Lower lobe of right lung (tissue), 2 donors: ENCODE data around the gene MBOAT1. TPM values are rescaled to one million over a fixed set of nuclear protein-coding genes. Genes with fewer than 3 reads are reported as not detected.

ENCODE experiments used
- ATAC-seq, 2 donors: fragments of 200-7000 bp; cut with Tn5 transposase; one replicate each; pipeline ENCODE4 v1.9.1; 2020 to 2022; ENCODE audit warnings: mild to moderate bottlenecking in 2 of 2, moderate library complexity in 2 of 2
- DNase-seq: peaks from one replicate; pipeline ENCODE4 v3.0.0-alpha.2; 2020
- H3K27ac ChIP-seq: fragments of 200-600 bp; one replicate; pipeline ENCODE4 v1.8.0; 2022
- H3K27me3 ChIP-seq: fragments of 200-600 bp; one replicate; pipeline ENCODE4 v1.8.0; 2022; ENCODE audit warnings: low read depth
- H3K36me3 ChIP-seq: fragments of 200-600 bp; one replicate; pipeline ENCODE4 v1.8.0; 2022; ENCODE audit warnings: mild to moderate bottlenecking
- H3K4me1 ChIP-seq: fragments of 200-600 bp; one replicate; pipeline ENCODE4 v1.8.0; 2022
- H3K4me3 ChIP-seq: fragments of 200-600 bp; one replicate; pipeline ENCODE4 v1.8.0; 2022; ENCODE audit warnings: mild to moderate bottlenecking
- H3K9me3 ChIP-seq: fragments of 200-600 bp; one replicate; pipeline ENCODE4 v1.8.0; 2022
- intact Hi-C: fragments of 100-400 bp; cut with DNase I; formaldehyde crosslinking; loops from one replicate; pipeline ENCODE4 v1.11.0; 2022
- total RNA-seq: library from RNA; stranded (reverse); fragmentation: NEBNext Ultra II Directional; extraction: Animal tissue kit (Norgen Biotek cat#: 25700); gene quantifications from one replicate; pipeline ENCODE4 v1.2.1, GENCODE V29; 2021
- TF ChIP-seq, protein P1 (sequence below): fragments of 200-600 bp; IDR thresholded peaks from one replicate; pipeline ENCODE4 v1.8.0; 2022; ENCODE audit warnings: antibody characterized with exemption, mild to moderate bottlenecking
- donor health status: DM: no; HTN: yes; CAD: no; lungs with severe emphysema.

Gene MBOAT1
- total RNA-seq, 1 donor from 2014 or later, result 13.1 TPM

DNA sequence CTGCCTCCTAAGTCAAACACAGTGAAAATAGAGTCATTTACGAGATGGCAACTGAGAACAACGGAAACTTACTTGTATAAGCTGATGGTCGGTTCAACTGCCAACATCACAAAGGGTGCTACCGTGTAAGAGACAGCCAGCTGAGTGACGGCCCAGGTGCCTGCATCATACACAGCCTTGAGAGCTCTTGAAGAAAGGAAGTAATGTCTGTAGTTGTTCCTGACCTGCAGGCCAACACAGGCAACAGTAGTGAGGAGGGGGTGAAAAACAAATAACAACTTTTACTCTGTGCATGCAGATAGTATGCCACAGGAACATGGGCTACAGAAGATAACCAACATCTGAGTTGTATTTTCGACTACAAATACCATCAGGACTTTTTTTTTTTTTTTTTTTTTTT, 102.7 kb downstream of the MBOAT1 start:
- no peaks in the 10 kb centered on the region for H3K9me3 ChIP-seq
- H3K36me3 ChIP-seq, result peaks cover 63% of the 10 kb centered on the region

DNA sequence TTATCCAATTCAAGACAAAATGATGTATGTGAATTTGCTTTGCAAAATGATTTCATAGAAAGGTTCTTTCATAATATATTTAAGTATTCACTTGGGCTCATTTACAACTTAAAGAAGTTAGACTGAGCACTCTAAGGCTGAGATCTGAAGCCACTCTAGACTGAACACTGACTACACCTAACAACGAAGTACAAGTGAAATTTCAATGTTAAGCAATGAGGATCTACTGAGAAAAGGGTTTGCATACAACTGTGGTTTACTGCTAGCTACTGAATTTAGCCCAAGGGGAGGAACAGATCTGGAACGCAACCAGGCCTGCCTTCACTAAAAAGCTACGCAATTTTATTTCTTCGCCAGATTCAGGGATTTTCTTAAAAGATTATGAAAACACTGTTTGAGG, 106.4 kb downstream of the MBOAT1 start:
- H3K36me3 ChIP-seq, result peaks cover 64% of the 10 kb centered on the region
- H3K27me3 ChIP-seq, result no peaks in the 10 kb centered on the region
- TF ChIP-seq, protein P1, sequence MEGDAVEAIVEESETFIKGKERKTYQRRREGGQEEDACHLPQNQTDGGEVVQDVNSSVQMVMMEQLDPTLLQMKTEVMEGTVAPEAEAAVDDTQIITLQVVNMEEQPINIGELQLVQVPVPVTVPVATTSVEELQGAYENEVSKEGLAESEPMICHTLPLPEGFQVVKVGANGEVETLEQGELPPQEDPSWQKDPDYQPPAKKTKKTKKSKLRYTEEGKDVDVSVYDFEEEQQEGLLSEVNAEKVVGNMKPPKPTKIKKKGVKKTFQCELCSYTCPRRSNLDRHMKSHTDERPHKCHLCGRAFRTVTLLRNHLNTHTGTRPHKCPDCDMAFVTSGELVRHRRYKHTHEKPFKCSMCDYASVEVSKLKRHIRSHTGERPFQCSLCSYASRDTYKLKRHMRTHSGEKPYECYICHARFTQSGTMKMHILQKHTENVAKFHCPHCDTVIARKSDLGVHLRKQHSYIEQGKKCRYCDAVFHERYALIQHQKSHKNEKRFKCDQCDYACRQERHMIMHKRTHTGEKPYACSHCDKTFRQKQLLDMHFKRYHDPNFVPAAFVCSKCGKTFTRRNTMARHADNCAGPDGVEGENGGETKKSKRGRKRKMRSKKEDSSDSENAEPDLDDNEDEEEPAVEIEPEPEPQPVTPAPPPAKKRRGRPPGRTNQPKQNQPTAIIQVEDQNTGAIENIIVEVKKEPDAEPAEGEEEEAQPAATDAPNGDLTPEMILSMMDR, result no peak
- ATAC-seq (no peak), DNase-seq (no peak)
- no peak overlapping the region for H3K4me3 ChIP-seq
- H3K9me3 ChIP-seq, result no peaks in the 10 kb centered on the region
- H3K4me1 ChIP-seq, result no peaks in the 10 kb centered on the region
- intact Hi-C loops, result no loop called here
- no peak overlapping the region for H3K27ac ChIP-seq

More for the DNA sequence above, 102.7 kb downstream of the MBOAT1 start:
- H3K4me3 ChIP-seq, result no peak overlapping the region
- H3K27ac ChIP-seq, result no peak overlapping the region
- intact Hi-C loops, result no loop called here
- ATAC-seq (no peak), DNase-seq (no peak)
- H3K27me3 ChIP-seq, result no peaks in the 10 kb centered on the region
- TF ChIP-seq, protein P1, result no peak
- H3K4me1 ChIP-seq, result no peaks in the 10 kb centered on the region

DNA sequence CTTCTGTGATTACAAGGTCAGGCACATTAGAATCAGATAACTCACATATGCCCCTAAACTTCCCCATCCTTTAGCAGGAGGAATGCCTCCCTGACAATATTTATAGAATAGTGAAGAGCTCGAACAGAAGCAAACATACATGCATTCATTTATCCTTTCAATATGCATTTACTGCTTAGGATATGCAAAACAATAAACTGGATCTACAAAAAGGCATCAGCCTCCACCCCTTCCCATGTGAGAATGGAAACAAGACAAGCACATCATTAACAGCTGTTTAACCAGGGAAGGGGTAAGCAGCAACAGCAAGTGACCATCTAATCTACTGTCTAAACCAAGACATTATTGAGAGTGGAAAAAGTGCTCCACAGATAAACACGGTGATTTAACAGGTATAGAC, 107.6 kb downstream of the MBOAT1 start:
- Histone ChIP-seq H3K4me1 (no peaks in the 10 kb centered on the region), H3K9me3 (no peaks in the 10 kb centered on the region), H3K4me3 (no peak overlapping the region), H3K27ac (no peak overlapping the region), H3K27me3 (no peaks in the 10 kb centered on the region), H3K36me3 (peaks cover 66% of the 10 kb centered on the region)
- intact Hi-C loops, result no loop called here
- ATAC-seq (no peak), DNase-seq (no peak)
- TF ChIP-seq, protein P1, result no peak

DNA sequence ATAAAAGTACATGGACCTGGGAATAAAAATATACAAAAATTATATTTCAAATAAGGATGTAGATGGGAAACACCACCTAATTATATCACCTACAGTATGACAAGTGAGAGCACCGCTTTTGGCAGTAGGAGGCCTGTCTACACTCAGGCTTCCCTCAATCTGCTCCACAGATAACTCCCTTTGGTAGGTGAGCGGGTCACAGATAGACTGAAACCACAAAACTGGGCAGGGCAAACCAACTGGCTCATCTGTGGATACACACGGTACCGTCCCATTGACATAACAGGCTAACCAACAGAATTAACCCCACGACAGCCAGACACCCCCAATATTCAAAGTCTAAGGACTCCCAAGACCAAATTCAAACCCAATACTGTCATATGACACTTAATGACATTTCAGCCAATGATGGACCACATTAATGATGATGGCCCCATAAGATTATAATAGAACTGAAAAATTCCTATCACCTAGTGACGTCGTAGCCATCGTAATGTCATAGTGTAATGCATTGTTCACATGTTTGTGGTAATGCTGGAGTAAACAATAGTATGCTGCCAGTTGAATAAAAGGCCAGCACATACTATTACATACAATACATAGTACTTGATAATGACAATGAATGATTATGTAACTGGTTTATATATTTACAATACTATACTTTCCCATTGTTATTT, 109.7 kb downstream of the MBOAT1 start:
- no peak for ATAC-seq
- Histone ChIP-seq H3K27ac (no peak overlapping the region), H3K36me3 (peaks cover 55% of the 10 kb centered on the region), H3K4me1 (no peaks in the 10 kb centered on the region), H3K9me3 (no peaks in the 10 kb centered on the region), H3K4me3 (no peak overlapping the region), H3K27me3 (no peaks in the 10 kb centered on the region)
- DNase-seq, result no peak
- TF ChIP-seq, protein P1, result no peak
- intact Hi-C loops, result no loop called here

DNA sequence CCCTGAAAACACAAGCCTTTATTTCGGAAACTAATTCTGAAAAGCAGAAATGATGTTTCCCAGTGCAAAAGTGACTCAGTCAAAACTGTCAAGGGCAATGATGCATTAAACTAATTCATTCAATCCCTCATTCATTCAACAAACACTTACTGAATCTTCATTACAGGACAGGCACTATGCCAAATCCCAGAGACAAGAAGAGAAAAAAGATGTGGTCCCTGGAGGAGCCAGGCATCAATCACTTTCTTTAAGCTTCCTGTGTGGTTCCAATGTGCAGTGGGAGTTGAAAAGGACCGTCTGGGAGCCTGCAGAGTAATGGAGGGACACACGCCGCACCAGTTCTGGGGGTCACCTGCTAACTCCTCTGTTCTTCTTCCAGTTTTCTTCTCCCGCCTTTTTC, 113.1 kb downstream of the MBOAT1 start:
- intact Hi-C loops, result no loop called here
- DNase-seq, result no peak
- Histone ChIP-seq H3K27me3 (no peaks in the 10 kb centered on the region), H3K36me3 (peaks cover 40% of the 10 kb centered on the region), H3K27ac (no peak overlapping the region), H3K4me3 (no peak overlapping the region), H3K9me3 (no peaks in the 10 kb centered on the region), H3K4me1 (no peaks in the 10 kb centered on the region)
- ATAC-seq, result no peak
- TF ChIP-seq, protein P1, result no peak
